Measurements from ENCODE around the gene C10orf62. TPM values are rescaled to one million over a fixed set of nuclear protein-coding genes. Genes with fewer than 3 reads are reported as not detected.
"Not testable (repeated sequence)": the region's sequence is repeated elsewhere in the genome, so short reads cannot be mapped to it uniquely, and the experiment has no call there.

C10orf62 gene
- total RNA-seq, 1 donor = not detected

- no peaks in the 10 kb centered on the region for H3K27me3 ChIP-seq (ENCODE audit: insufficient read depth, low read length)
- no peak overlapping the region for H3K4me3 ChIP-seq (ENCODE audit: low read length)
- H3K4me1 ChIP-seq (ENCODE audit: insufficient read depth, low read length) = no peaks in the 10 kb centered on the region
- no peaks in the 10 kb centered on the region for H3K9me3 ChIP-seq (ENCODE audit: low read depth, low read length)
These were observed 15.0 kb upstream of the C10orf62 start for GRCh38 chr10:97574374-97575126.

- H3K4me1 ChIP-seq (ENCODE audit: insufficient read depth, low read length) = no peaks in the 10 kb centered on the region
- H3K4me3 ChIP-seq (ENCODE audit: low read length) = no peak overlapping the region
- no peaks in the 10 kb centered on the region for H3K9me3 ChIP-seq (ENCODE audit: low read depth, low read length)
- no peaks in the 10 kb centered on the region for H3K27me3 ChIP-seq (ENCODE audit: insufficient read depth, low read length)
These were observed 14.3 kb upstream of the C10orf62 start for GRCh38 chr10:97575127-97575668.

DNA sequence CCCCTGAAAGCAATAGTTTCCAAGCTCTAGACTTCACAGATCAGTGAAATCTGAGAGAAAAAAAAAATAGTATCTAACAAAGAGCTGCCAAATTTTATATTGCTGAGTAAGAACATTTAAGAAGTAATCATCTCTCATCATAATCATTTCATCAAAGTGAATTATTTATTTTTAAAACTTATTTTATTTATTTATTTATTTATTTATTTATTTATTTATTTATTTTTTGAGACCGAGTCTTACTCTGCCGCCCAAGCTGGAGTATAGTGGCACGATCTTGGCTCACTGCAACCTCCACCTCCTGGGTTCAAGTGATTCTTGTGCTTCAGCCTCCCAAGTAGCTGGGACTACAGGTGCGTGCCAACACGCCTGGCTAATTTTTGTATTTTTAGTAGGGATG lies 13.0 kb upstream of the C10orf62 start:
- H3K27me3 ChIP-seq (ENCODE audit: insufficient read depth, low read length); H3K4me3 ChIP-seq (ENCODE audit: low read length); H3K4me1 ChIP-seq (ENCODE audit: insufficient read depth, low read length); H3K9me3 ChIP-seq (ENCODE audit: low read depth, low read length): not testable (repeated sequence)

GRCh38 chr10:97577701-97578100 lies 11.8 kb upstream of the C10orf62 start:
- H3K4me3 ChIP-seq (ENCODE audit: low read length) = no peak overlapping the region
- H3K4me1 ChIP-seq (ENCODE audit: insufficient read depth, low read length) = no peaks in the 10 kb centered on the region
- H3K9me3 ChIP-seq (ENCODE audit: low read depth, low read length) = no peaks in the 10 kb centered on the region

DNA sequence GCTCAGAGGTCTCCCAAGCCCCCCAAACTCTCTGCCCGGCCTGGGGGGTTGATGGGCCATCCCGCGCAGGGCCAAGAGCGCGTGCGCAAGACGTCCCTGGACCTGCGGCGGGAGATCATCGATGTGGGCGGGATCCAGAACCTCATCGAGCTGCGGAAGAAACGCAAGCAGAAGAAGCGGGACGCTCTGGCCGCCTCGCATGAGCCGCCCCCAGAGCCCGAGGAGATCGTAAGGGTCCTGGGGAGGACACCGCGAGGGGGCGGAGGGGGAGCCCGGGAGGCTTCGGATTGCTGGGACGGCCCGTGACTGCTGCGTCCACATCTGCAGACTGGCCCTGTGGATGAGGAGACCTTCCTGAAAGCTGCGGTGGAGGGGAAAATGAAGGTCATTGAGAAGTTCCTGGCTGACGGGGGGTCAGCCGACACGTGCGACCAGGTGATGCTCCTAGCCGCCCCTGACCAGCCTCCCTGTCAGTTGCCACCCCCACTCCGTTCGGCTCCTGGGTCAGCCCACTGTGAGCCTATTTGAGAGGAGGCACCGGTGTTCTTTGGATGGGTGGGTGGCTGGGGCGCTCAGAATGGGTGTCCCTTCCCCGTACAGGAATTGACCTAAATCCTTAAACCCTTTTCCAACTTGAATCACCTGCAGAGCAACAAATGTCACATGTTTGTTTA lies 11.2 kb upstream of the C10orf62 start:
- Histone ChIP-seq H3K27me3 (ENCODE audit: insufficient read depth, low read length) (no peaks in the 10 kb centered on the region), H3K4me1 (ENCODE audit: insufficient read depth, low read length) (no peaks in the 10 kb centered on the region), H3K4me3 (ENCODE audit: low read length) (no peak overlapping the region), H3K9me3 (ENCODE audit: low read depth, low read length) (no peaks in the 10 kb centered on the region)

More at GRCh38 chr10:97577701-97578100, 11.8 kb upstream of the C10orf62 start:
- H3K27me3 ChIP-seq (ENCODE audit: insufficient read depth, low read length) = no peaks in the 10 kb centered on the region

- H3K4me3 ChIP-seq (ENCODE audit: low read length) = no peak overlapping the region
- no peaks in the 10 kb centered on the region for H3K27me3 ChIP-seq (ENCODE audit: insufficient read depth, low read length)
- no peaks in the 10 kb centered on the region for H3K9me3 ChIP-seq (ENCODE audit: low read depth, low read length)
- H3K4me1 ChIP-seq (ENCODE audit: insufficient read depth, low read length) = no peaks in the 10 kb centered on the region
These were observed 8.8 kb upstream of the C10orf62 start for GRCh38 chr10:97580421-97581367.

- H3K9me3 ChIP-seq (ENCODE audit: low read depth, low read length) = no peaks in the 10 kb centered on the region
- no peak overlapping the region for H3K4me3 ChIP-seq (ENCODE audit: low read length)
- no peaks in the 10 kb centered on the region for H3K27me3 ChIP-seq (ENCODE audit: insufficient read depth, low read length)
- H3K4me1 ChIP-seq (ENCODE audit: insufficient read depth, low read length) = no peaks in the 10 kb centered on the region
These were observed 7.4 kb upstream of the C10orf62 start for GRCh38 chr10:97582169-97582568.

DNA sequence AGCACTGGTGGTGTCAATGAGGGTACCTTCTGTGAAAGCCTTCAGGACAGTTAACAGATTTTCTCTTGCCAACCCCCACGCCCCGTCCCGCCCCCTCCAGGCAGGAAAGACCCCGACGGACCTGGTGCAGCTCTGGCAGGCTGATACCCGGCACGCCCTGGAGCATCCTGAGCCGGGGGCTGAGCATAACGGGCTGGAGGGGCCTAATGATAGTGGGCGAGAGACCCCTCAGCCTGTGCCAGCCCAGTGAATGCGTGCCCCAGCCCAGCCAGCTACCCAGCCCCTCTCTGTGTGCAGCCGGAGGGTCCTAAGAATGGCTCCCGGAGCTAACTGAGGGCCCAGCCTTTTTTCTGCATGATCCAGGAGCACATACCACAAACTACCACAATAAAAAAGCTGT lies 6.0 kb upstream of the C10orf62 start:
- H3K4me3 ChIP-seq (ENCODE audit: low read length) = no peak overlapping the region
- no peaks in the 10 kb centered on the region for H3K9me3 ChIP-seq (ENCODE audit: low read depth, low read length)
- no peaks in the 10 kb centered on the region for H3K4me1 ChIP-seq (ENCODE audit: insufficient read depth, low read length)
- H3K27me3 ChIP-seq (ENCODE audit: insufficient read depth, low read length) = no peaks in the 10 kb centered on the region

- no peak within 1 kb of the TSS for H3K4me3 ChIP-seq (ENCODE audit: low read length)
- no peaks in the 10 kb centered on the region for H3K27me3 ChIP-seq (ENCODE audit: insufficient read depth, low read length)
- H3K4me1 ChIP-seq (ENCODE audit: insufficient read depth, low read length) = no peaks in the 10 kb centered on the region
These were observed 5.3 kb upstream of the C10orf62 start, which contains the start of gene HOGA1 for GRCh38 chr10:97584060-97584797. Gene HOGA1 (plus strand): TSS chr10:97584389. CDS start chr10:97584704, 315 bp downstream.

DNA sequence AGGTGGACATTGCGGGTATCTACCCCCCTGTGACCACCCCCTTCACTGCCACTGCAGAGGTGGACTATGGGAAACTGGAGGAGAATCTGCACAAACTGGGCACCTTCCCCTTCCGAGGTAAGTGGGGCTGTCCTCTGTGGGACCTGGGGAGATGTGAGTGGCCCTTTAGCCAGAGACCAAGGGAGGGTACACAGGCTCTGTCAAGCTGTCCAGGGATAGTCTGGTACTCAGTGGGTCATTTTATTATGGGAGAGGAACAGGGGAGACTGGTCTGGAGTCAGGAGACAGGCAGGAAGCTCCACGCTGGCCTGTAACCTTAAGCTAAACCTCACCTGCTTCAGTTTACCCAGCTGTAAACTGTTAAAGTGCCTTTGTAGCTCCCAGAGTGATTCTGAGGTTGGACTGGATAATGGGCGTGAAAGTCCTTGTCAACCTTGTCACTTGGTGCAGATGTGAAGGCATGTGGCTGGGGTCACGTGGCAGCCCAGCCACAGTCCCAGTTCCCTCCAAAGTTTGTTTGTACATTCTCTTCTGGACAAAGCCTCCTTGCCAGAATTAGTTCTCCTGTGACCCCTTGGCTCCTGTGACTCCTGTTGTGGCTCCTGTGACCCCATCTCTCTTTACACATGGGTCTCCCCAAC lies 4.6 kb upstream of the C10orf62 start:
- Histone ChIP-seq H3K9me3 (ENCODE audit: low read depth, low read length) (no peaks in the 10 kb centered on the region), H3K4me1 (ENCODE audit: insufficient read depth, low read length) (no peaks in the 10 kb centered on the region), H3K4me3 (ENCODE audit: low read length) (no peak overlapping the region), H3K27me3 (ENCODE audit: insufficient read depth, low read length) (no peaks in the 10 kb centered on the region)

More at GRCh38 chr10:97584060-97584797, 5.3 kb upstream of the C10orf62 start, which contains the start of gene HOGA1:
- no peaks in the 10 kb centered on the region for H3K9me3 ChIP-seq (ENCODE audit: low read depth, low read length)

- no peaks in the 10 kb centered on the region for H3K27me3 ChIP-seq (ENCODE audit: insufficient read depth, low read length)
- no peaks in the 10 kb centered on the region for H3K9me3 ChIP-seq (ENCODE audit: low read depth, low read length)
- no peaks in the 10 kb centered on the region for H3K4me1 ChIP-seq (ENCODE audit: insufficient read depth, low read length)
- no peak overlapping the region for H3K4me3 ChIP-seq (ENCODE audit: low read length)
These were observed 4.1 kb upstream of the C10orf62 start for GRCh38 chr10:97585439-97585811.

GRCh38 chr10:97587183-97587582 lies 2.3 kb upstream of the C10orf62 start:
- H3K4me1 ChIP-seq (ENCODE audit: insufficient read depth, low read length) = no peaks in the 10 kb centered on the region
- no peaks in the 10 kb centered on the region for H3K9me3 ChIP-seq (ENCODE audit: low read depth, low read length)
- no peaks in the 10 kb centered on the region for H3K27me3 ChIP-seq (ENCODE audit: insufficient read depth, low read length)
- no peak overlapping the region for H3K4me3 ChIP-seq (ENCODE audit: low read length)

DNA sequence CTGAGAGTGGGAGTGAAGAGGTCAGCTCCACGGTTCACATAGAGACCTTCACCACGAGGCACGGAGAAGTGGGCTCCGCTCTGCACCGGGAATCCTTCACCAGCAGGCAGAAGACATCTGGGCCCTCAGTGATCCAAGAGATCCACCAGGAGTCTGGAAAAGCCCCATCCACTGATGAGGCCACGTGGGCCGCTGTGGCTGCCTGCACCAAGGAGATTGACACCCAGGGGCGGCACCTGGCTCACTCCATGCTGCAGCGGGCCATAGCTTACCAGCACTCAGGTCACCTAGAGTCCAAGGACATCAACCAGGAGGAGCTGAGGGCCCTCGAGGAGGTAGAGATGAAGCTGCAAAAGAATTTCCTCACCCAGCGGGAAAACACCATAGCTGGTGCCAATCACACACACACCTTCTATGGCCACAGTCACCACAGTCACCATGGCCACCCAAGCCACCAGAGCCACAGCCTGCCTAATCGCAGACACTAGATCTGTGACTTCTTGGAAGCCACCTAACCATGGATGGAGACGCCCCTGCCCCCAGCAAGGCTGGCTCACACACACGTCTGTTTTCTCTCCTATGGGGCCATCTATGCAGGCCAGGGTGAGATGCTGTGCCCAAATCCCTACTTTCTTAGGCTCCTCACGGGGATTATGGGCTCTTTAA lies 694 bp downstream of the C10orf62 start:
- H3K27me3 ChIP-seq (ENCODE audit: insufficient read depth, low read length) = no peaks in the 10 kb centered on the region
- no peak overlapping the region for H3K4me3 ChIP-seq (ENCODE audit: low read length)
- no peaks in the 10 kb centered on the region for H3K9me3 ChIP-seq (ENCODE audit: low read depth, low read length)
- H3K4me1 ChIP-seq (ENCODE audit: insufficient read depth, low read length) = no peaks in the 10 kb centered on the region
